ENCODE measurements around the gene EDEM1.

- TF ChIP-seq BRCA1 (IDR thresholded peaks at IDR 0.05; ENCODE audit: low read depth, low read length), result no peak
- 0 out of 2 replicates have a peak, but pooled peaks have one; percentile 6 for TF ChIP-seq RAD21 (IDR thresholded peaks at IDR 0.05; ENCODE audit: insufficient read depth, low read depth, low read length)
- TF ChIP-seq RCOR1 (conservative IDR thresholded peaks at IDR 0.05; ENCODE audit: low read depth, low read length), result no peak
- TF ChIP-seq CBX5 (IDR thresholded peaks at IDR 0.05; ENCODE audit: low read depth), result 0 out of 2 replicates have a peak, but pooled peaks have one; percentile 42
- TF ChIP-seq USF1 (IDR thresholded peaks at IDR 0.05; ENCODE audit: borderline replicate concordance, extremely low read length, insufficient read depth, low read depth, low read length), result no peak
- TF ChIP-seq HCFC1 (IDR thresholded peaks at IDR 0.05; ENCODE audit: low read length), result no peak
- no peak for TF ChIP-seq CREB1 (IDR thresholded peaks at IDR 0.05; ENCODE audit: low read depth)
- TF ChIP-seq USF2 (IDR thresholded peaks at IDR 0.05; ENCODE audit: borderline replicate concordance, low read depth, low read length), result no peak
Observed at GRCh38 chr3:5181469-5182141, 5.9 kb upstream of the EDEM1 start.

Data from GM12878 (cell line).